HCT116 (cell line): ENCODE data around the gene FRMD4B.

Source experiments
- CEBPB ChIP-seq: IDR thresholded peaks from 2 replicates; pipeline ENCODE4 v1.6.1; 2012; ENCODE audit warnings: low read depth
- CTCF ChIP-seq, 3 experiments: fragments of 200-600 bp in 1 of 3; sonication (generic) in 1 of 3; IDR thresholded peaks in 2 of 3; conservative IDR thresholded peaks in 1 of 3; 2 replicates each; pipeline ENCODE4 v1.5.1; 2012 to 2017; ENCODE audit warnings: low read depth in 2 of 3, low read length in 2 of 3, antibody characterized with exemption in 1 of 3, borderline replicate concordance in 1 of 3, control low read depth in 1 of 3, mild to moderate bottlenecking in 1 of 3, mixed read lengths in 1 of 3, mixed run types in 1 of 3, moderate library complexity in 1 of 3; ENCODE audit not compliant: insufficient read depth in 1 of 3
- ELF1 ChIP-seq: IDR thresholded peaks from 2 replicates; pipeline ENCODE4 v1.6.1; 2012; ENCODE audit warnings: low read depth, borderline replicate concordance
- EZH2 ChIP-seq: fragments of 200-600 bp; sonication (generic); IDR thresholded peaks from 2 replicates; pipeline ENCODE4 v1.6.1; 2017; ENCODE audit warnings: antibody characterized with exemption, mixed run types
- EZH2phosphoT487 ChIP-seq: fragments of 200-600 bp; IDR thresholded peaks from 2 replicates; pipeline ENCODE4 v1.6.1; 2018; ENCODE audit warnings: antibody characterized with exemption, borderline replicate concordance
- POLR2A ChIP-seq: IDR thresholded peaks from 2 replicates; pipeline ENCODE4 v1.7.0; 2011; ENCODE audit warnings: borderline replicate concordance; ENCODE audit not compliant: insufficient read depth, insufficient read length; ENCODE audit errors: extremely low read depth
- SRF ChIP-seq: IDR thresholded peaks from 2 replicates; pipeline ENCODE4 v1.6.1; 2012; ENCODE audit warnings: low read depth
- TCF7L2 ChIP-seq: IDR thresholded peaks from 2 replicates; pipeline ENCODE4 v1.7.0; 2011; ENCODE audit warnings: borderline replicate concordance, inconsistent platforms; ENCODE audit not compliant: insufficient read depth, insufficient read length; ENCODE audit errors: extremely low read depth
- YY1 ChIP-seq: IDR thresholded peaks from 2 replicates; pipeline ENCODE4 v1.6.1; 2011; ENCODE audit warnings: low read length, low read depth, moderate library complexity, mild to moderate bottlenecking; ENCODE audit not compliant: insufficient replicate concordance; ENCODE audit errors: extremely low read depth
- ZNF274 ChIP-seq: fragments of 200-500 bp; sonication (Bioruptor generic); IDR thresholded peaks from 2 replicates; pipeline ENCODE4 v1.6.1; 2014; ENCODE audit warnings: mild to moderate bottlenecking, low read depth, low read length, inconsistent platforms
- TF ChIP-seq, protein P1 (sequence below): IDR thresholded peaks from 2 replicates; pipeline ENCODE4 v1.6.1; 2012; ENCODE audit warnings: low read depth
- TF ChIP-seq, protein P2 (sequence below): IDR thresholded peaks from 2 replicates; pipeline ENCODE4 v1.6.1; 2012

DNA sequence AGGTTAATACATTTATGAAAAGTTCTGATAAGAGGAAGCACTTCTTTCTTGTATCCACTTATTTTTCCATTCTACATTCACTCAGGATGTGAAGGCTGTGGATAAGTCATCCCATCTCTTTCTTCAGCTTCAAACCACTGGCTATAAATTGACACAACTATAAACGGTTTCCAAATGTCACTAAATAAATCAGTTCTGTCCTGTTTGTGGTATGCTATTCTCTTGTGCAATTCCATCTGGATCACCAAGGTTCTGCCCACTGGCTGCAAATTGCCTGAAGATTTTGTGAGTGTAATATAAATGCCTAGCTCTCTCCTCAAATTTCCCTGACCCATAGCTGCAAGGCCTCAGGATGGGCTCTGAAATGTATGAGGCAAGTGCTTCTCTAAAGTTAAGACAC is 256.4 kb downstream of the FRMD4B start:
- no peak for TF ChIP-seq CTCF (IDR thresholded peaks at IDR 0.05 in 2 of 3, conservative IDR thresholded peaks at IDR 0.05 in 1 of 3; ENCODE audit: borderline replicate concordance in 1 of 3, insufficient read depth in 1 of 3, low read depth in 2 of 3, low read length in 2 of 3)
- no peak for TF ChIP-seq YY1
- no peak for TF ChIP-seq CEBPB
- TF ChIP-seq EZH2phosphoT487 = no peak
- TF ChIP-seq POLR2A = no peak
- TF ChIP-seq, protein P1, sequence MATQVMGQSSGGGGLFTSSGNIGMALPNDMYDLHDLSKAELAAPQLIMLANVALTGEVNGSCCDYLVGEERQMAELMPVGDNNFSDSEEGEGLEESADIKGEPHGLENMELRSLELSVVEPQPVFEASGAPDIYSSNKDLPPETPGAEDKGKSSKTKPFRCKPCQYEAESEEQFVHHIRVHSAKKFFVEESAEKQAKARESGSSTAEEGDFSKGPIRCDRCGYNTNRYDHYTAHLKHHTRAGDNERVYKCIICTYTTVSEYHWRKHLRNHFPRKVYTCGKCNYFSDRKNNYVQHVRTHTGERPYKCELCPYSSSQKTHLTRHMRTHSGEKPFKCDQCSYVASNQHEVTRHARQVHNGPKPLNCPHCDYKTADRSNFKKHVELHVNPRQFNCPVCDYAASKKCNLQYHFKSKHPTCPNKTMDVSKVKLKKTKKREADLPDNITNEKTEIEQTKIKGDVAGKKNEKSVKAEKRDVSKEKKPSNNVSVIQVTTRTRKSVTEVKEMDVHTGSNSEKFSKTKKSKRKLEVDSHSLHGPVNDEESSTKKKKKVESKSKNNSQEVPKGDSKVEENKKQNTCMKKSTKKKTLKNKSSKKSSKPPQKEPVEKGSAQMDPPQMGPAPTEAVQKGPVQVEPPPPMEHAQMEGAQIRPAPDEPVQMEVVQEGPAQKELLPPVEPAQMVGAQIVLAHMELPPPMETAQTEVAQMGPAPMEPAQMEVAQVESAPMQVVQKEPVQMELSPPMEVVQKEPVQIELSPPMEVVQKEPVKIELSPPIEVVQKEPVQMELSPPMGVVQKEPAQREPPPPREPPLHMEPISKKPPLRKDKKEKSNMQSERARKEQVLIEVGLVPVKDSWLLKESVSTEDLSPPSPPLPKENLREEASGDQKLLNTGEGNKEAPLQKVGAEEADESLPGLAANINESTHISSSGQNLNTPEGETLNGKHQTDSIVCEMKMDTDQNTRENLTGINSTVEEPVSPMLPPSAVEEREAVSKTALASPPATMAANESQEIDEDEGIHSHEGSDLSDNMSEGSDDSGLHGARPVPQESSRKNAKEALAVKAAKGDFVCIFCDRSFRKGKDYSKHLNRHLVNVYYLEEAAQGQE = no peak
- TF ChIP-seq EZH2 = no peak
- TF ChIP-seq ELF1 = no peak
- no peak for TF ChIP-seq SRF
- TF ChIP-seq ZNF274 = no peak
- TF ChIP-seq, protein P2, sequence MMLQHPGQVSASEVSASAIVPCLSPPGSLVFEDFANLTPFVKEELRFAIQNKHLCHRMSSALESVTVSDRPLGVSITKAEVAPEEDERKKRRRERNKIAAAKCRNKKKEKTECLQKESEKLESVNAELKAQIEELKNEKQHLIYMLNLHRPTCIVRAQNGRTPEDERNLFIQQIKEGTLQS = no peak
- no peak for TF ChIP-seq TCF7L2
